Medulla oblongata (tissue), 1 donor: ENCODE results near the gene MUCL1.

Experiments
- DNase-seq: peaks from one replicate; pipeline ENCODE4 v3.0.0-alpha.2; 2015; ENCODE audit errors: extremely low spot score

Gene MUCL1

DNA sequence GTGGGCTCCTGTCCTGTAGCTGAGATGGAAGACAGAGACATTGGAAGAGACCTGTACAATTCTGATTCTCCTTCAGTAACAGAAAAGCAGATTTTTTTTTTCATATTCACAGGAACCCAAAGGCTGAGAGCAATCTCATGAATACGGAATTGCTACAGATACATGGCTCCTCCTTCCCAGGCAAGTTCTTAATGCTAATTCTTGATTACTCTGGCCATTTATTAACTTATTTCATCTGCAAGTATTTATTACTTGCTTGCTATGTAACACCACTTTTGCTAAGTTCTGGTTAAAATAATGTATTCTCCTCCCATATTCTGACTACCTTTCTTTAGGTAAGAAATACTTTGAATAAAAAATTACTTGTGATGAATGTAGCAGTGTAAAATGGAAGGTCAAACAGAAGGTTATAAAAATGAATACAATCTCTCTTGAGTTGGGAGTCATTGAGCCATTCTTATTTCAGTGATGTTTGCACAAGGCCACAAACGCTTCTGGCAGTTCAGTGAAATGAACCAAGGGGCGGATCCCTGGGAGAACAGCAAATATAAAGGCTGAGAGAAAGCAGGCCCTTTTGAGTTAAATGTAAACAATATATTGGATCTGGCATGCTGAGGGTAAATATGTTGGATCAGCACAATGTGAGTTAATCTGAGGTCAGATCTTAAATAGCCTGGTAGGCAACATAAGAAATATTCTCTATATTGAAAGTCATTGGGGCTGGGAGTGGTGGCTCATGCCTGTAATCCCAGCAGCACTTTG is 37.6 kb downstream of the MUCL1 start:
- DNase-seq: no peak
